Activated CD8-positive, alpha-beta memory T cell treated with anti-CD3 and anti-CD28 coated beads for 48 hours (primary cell): ENCODE measurements around the gene NET1.

ENCODE experiments used
- DNase-seq, 3 experiments: peaks; one replicate each; pipeline ENCODE4 v3.0.0-alpha.2; 2020; ENCODE audit warnings: low read depth in 2 of 3, low spot score in 2 of 3

The NET1 gene

DNA sequence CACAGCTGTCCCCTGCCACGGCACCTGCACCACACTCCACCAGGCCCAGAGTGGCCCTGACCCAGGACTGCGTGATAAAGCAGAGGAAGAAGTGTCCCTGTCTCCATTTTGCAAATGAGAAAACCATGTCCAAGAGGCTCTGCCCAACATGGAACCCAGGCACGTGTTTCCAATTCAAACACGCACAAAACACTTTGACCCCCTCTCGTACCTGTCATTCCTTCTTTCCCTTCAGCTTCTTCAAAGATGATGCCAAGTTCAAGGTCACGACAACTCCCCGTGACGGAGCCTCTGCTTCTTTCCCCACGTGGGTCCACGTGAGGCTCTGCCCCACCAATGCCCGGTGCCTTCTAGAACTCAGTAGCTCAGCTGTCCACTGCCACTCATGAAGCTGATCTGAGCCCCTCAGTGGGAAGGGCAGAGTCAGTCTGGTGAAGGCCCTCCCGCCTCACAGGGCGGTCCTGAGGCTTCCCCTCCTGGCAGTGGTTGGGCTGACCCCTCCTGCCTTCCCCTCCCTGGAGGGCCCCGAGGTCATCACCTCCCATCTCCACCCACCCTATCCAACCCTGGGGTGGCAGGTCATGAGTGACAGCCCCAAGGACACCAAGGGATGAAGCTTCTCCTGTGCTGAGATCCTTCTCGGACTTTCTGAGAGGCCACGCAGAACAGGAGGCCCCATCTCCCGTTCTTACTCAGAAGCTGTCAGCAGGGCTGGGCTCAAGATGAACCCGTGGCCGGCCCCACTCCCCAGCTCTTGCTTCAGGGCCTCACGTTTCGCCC, 68.0 kb downstream of the NET1 start:
- no peak for DNase-seq

DNA sequence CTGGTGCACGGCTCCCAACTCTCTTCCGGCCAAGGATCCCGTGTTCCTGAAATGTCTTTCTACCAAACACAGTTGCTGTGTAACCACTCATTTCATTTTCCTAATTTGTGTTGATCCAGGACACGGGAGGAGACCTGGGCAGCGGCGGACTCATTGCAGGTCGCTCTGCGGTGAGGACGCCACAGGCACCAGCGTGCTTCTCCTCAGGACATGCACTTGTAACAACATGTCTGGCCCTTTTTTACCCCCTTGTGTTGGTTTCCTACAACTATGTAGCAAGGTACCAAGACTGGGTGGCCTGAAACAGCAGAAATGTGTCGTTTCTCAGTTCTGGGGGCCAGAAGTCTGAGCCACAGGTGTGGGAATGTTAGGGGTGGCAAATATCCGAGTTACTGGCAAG, 68.8 kb downstream of the NET1 start:
- no peak for DNase-seq

DNA sequence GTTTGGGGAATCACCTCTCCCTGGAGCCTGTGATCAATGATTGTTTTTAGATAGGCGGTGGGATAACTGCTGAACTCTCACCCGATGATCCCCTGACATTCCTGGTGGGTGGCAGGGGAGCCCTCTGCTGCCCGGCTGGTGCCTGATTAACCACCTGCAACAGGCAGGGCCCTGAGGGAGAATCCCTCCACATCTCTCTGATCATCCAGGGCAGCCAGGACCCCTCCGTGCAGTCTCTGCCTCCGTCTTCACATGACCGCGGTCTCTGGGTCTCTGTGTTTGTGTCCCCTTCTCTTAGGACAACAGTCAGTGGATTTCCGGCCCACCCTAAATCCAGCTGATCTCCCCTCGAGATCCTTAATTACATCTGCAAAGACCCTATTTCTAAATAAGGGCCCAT, 69.7 kb downstream of the NET1 start:
- no peak for DNase-seq

- DNase-seq = no peak
Observed at GRCh38 chr10:5484205-5484604, 71.8 kb downstream of the NET1 start.

- DNase-seq = no peak
Observed at GRCh38 chr10:5485290-5485689, 72.9 kb downstream of the NET1 start.

DNA sequence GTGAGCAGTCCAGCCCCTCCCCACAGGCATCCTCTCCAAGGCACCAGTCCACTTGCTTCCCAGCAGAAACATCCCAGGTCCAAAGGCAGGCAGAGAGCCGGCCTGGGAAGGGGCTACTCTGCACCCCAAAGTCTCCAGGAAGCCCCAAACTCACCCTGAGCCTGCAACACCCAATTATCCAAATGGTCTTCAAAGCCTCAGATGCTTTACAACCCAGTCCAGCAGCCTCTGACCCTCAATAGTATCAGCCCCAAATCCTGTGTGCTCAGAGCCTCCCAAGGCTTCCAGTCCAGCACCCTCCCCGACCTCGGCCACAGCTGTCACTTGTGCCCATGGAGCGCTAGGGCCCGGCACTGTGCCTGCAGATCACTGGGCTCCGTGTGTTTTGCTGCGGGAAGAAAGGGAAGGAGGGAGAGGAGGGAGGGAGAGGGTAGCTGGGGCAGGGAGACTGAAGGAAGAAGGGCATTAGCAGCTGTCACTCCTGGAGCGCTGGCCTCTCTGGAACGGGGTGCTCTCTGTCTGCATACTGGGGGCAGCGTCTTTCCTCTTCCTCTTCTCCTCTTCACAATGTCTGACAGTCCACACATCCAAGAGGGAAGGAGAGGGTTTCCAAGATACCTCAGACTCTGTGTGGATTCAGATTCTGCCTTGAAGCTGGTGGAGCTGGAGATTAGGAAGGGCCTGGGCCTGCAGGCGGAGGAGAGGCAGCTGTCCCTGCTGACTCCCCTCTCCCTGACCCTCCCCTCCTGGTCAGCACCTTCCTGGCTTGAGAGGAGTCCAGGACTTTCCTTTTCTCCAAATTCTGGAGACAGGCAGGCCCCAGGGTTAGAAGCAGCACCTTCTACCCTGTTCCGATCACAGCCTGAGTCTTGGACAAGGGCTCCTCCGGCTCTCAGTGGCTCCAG, 73.8 kb downstream of the NET1 start:
- DNase-seq = no peak

DNA sequence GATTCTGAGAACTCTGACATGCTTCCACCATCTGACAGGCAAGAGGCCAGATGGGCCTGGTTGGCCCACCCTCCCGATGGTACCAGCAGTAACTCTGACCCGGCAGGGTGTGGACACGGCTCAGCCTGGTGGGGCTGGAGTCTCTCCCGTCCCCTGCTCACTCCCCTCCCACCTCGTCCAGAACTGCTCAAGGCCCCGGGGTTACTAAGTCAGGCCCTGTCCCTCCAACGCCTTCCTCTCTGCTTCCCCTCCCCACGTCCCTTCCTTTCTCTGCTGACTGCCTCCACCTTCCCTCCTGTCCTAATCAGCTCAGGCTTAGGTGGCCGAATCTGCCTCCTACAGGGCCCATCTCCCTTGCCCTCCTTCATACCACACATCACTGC, 74.5 kb downstream of the NET1 start:
- DNase-seq = no peak

- no peak for DNase-seq
Observed at GRCh38 chr10:5488272-5489161, 76.2 kb downstream of the NET1 start.

DNA sequence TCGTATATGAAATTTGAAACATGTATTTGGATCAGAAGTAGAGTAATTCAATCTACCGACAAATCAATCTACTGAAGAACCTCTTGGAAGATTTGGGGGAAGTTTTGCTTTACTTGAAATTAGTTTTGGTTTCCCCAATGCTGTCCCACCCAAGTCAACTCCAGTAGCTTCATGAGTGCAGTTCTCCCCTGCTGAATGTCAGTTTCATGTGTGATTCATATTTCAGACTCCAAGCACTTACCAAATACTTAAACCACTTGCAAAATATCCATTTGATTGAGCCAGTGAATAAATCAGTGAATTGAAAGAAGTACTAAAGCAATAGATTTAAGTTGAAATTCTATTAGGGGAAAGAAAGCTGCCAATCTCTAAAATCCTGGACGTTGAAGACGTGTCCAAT, 77.7 kb downstream of the NET1 start:
- DNase-seq = no peak

DNA sequence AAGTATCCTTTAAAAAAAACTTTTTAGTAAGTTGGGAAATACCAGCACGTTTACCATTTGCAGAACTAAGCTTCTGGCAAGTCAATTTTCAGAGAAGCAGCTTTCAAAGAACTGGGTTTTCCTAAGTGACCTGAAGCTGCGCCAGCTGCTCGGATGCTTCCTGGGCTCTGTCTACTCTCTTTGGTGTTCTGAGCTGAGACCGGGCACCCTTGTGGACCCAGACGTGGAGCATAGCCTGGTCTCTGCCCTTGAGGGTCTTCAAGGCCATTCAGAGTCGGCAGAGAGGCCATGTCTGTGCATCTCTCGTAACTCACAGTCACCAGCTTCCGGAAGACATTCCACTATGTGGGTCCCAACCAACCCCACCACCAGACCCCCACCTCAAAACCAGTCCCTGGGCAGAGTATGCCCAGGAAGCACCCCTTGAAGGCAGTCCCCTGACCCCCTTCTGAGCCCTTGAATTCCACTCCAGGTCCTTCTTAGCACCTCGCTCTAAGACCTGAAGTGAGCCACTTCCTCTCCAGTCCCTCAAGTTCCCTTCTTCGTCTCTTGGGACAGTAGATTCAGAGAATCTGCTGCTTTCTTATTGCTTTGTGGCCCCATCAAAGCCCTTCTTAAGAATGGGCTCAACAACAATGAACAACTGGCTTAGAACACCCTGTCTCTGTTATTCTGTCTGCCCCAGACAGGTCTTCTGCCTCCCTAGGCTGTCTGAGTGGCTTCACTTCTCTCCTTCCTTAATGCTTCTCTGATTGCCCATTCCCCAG, 78.5 kb downstream of the NET1 start:
- no peak for DNase-seq

- no peak for DNase-seq
Observed at GRCh38 chr10:5491477-5491876, 79.1 kb downstream of the NET1 start.

GRCh38 chr10:5492322-5492855, 80.0 kb downstream of the NET1 start:
- DNase-seq = no peak

- no peak for DNase-seq
Observed at GRCh38 chr10:5492929-5493576, 80.7 kb downstream of the NET1 start.

DNA sequence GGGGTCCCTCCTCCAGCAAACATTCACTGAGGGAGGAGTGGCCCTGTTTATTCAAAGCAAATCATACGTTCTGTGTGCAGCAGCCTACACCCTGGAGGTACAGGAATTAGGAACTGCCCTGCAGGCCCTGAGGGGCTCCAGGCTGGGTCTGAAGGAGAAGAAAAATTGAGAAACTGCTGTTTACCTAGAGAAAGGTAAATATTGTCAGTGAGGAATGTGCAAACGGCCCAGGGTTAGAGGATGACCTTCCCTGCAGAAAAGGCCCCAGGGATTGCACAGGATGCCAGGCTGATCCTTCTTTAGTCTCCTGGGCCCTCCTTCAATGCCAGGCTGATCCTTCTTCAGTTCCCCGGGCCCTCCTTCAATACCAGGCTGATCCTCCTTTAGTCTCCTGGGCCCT, 81.3 kb downstream of the NET1 start:
- no peak for DNase-seq

- DNase-seq = no peak
Observed at GRCh38 chr10:5494611-5495010, 82.3 kb downstream of the NET1 start.

- no peak for DNase-seq
Observed at GRCh38 chr10:5496261-5497250, 84.2 kb downstream of the NET1 start.

DNA sequence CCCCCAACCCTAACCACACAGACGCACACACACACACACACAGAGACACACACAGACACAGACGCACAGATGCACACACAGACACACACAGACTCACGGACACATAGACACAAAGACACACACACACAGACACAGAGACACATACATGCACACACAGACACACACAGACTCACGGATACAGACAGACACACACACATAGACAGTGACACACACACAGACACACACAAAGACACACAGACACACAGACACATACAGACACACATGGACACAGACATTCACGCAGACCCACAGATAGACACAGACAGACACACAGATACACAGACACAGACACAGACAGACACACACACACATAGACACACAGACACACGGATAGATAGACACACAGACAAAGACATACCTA, 84.9 kb downstream of the NET1 start:
- no peak for DNase-seq

- DNase-seq = no peak
Observed at GRCh38 chr10:5497948-5498730, 85.8 kb downstream of the NET1 start.
